LNCAP (cell line): ENCODE data around the gene NTM.

Experiments
- CTCF ChIP-seq: fragments of 450-650 bp; IDR thresholded peaks from 2 replicates; pipeline ENCODE4 v1.5.1; 2017; ENCODE audit warnings: mild to moderate bottlenecking

Gene NTM

GRCh38 chr11:132030896-132031295 lies 660.5 kb downstream of the NTM start:
- TF ChIP-seq CTCF: no peak

GRCh38 chr11:132032555-132032954 lies 662.1 kb downstream of the NTM start:
- TF ChIP-seq CTCF: no peak

GRCh38 chr11:132033051-132033450 lies 662.6 kb downstream of the NTM start:
- TF ChIP-seq CTCF: no peak

- no peak for TF ChIP-seq CTCF
Measured at GRCh38 chr11:132035228-132035627, 664.8 kb downstream of the NTM start.

GRCh38 chr11:132035766-132036165 lies 665.4 kb downstream of the NTM start:
- no peak for TF ChIP-seq CTCF

- no peak for TF ChIP-seq CTCF
Measured at GRCh38 chr11:132036220-132036619, 665.8 kb downstream of the NTM start.

GRCh38 chr11:132036746-132037466 lies 666.5 kb downstream of the NTM start:
- TF ChIP-seq CTCF: no peak

- TF ChIP-seq CTCF: no peak
Measured at GRCh38 chr11:132037467-132037862, 667.0 kb downstream of the NTM start.
